ENCODE data around the gene TADA2B. TPM values are rescaled to one million over a fixed set of nuclear protein-coding genes. Genes with fewer than 3 reads are reported as not detected.

The TADA2B gene
- total and polyA plus RNA-seq, 2 donors (not counting 1 experiment from before 2014, with no cell fraction given) = 13.6 to 38.5 TPM

DNA sequence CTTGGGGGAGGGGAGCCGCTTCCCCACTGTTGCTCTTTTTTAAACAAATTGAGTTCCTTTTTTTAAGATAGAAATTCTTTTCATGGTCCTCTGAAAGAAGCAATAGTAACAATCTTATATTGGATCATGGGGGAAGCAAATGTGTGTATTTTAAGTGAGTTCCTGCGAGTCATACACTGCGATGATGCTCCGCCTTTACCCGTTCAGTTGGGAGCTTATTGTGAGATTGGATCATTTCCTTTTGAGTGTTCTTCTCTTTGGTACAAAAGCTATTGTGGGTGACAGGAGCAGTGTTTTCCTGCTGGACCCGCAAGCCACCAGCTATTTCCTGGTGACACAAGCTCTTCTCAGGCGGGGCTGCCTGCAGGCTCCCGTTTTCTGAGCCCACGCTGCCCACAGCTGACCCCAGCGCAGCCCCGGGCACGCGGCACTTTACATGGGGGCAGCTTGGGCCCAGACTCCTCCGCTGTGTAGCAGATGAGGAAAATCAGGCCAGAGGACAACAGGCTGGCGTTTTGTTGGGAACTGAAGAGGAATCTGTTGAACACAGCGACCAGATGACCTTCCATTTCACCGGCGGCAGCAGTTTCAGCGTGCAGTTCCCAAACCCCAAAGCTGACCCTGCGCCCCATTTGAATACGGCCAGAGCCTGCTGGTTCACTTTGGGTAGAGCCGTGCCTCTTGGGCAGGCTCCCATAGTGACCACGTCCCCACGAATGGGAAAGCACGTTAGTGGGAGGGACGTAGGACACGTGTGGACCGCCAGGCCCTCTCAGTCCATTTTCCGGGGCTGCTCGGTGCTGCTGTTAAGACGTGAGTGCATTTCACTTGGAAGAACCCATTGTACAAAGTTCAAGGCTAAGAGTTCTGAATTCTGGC lies 12.2 kb downstream of the TADA2B start:
- H3K4me1 Mint-ChIP-seq = peaks cover 19% of the 10 kb centered on the region
- ChIA-PET POLR2A (no interaction called here), CTCF (interaction anchor here (1.1 to 1.8 kb wide), 2 partner anchors 12 to 16 kb away, joined by 5 to 6 read pairs; partner anchors contain the start of gene TADA2B)
- no peak overlapping the region for H3K9ac ChIP-seq (ENCODE audit: low read length)
- ATAC-seq (ENCODE audit: low read depth) (no peak), DNase-seq (no peak)
- no peaks in the 10 kb centered on the region for H3K9me3 ChIP-seq (ENCODE audit: control extremely low read depth in 1 of 3, control insufficient read depth in 2 of 3, insufficient read depth in 1 of 3, low read length in 2 of 3)
- peaks cover 58% of the 10 kb centered on the region for H3K79me2 ChIP-seq (ENCODE audit: control insufficient read depth, insufficient read depth, low read length)
- no peak overlapping the region for H3K27ac Mint-ChIP-seq
- peaks cover 1 to 60% of the 10 kb centered on the region in 2 experiments for H3K36me3 ChIP-seq (replicated peaks in 1 of 2; ENCODE audit: control extremely low read depth in 1 of 2, control insufficient read depth in 1 of 2, extremely low read depth in 1 of 2, insufficient read depth in 2 of 2, low read length in 1 of 2)
- H3K27me3 ChIP-seq (replicated peaks in 1 of 4; ENCODE audit: control extremely low read depth in 1 of 4, control insufficient read depth in 3 of 4, insufficient read depth in 4 of 4, low read length in 3 of 4) = no peaks in the 10 kb centered on the region
- no peaks in the 10 kb centered on the region for H3K9me3 Mint-ChIP-seq (ENCODE audit: insufficient read depth)
- no peak overlapping the region for H3K4me2 ChIP-seq (replicated peaks; ENCODE audit: low read depth, low read length, poor library complexity, severe bottlenecking)
- H2AFZ ChIP-seq (ENCODE audit: insufficient read depth, low read depth, low read length, poor library complexity, severe bottlenecking) = no peak overlapping the region
- H3K4me1 ChIP-seq (ENCODE audit: control insufficient read depth in 2 of 2, insufficient read depth in 2 of 2, low read length in 2 of 2) = peaks cover 0 to 13% of the 10 kb centered on the region in 2 donors
- H3K4me3 ChIP-seq (ENCODE audit: control extremely low read depth in 1 of 5, extremely low read depth in 1 of 5, insufficient read depth in 1 of 5, low read depth in 2 of 5, low read length in 4 of 5) = no peak overlapping the region
- peaks cover 80% of the 10 kb centered on the region for H4K20me1 ChIP-seq (ENCODE audit: control insufficient read depth, insufficient read depth, low read length, poor library complexity, severe bottlenecking)
- no peak overlapping the region for H3K27ac ChIP-seq (ENCODE audit: low read length in 2 of 2)
- intact Hi-C loops (cut with micrococcal nuclease) = no loop called here
- no peaks in the 10 kb centered on the region for H3K27me3 Mint-ChIP-seq
- no peak overlapping the region for H3K4me3 Mint-ChIP-seq
- 95% methylated on average over 30 of the region's 31 CpGs for WGBS (ENCODE audit: insufficient coverage)
- TF ChIP-seq, protein P1, sequence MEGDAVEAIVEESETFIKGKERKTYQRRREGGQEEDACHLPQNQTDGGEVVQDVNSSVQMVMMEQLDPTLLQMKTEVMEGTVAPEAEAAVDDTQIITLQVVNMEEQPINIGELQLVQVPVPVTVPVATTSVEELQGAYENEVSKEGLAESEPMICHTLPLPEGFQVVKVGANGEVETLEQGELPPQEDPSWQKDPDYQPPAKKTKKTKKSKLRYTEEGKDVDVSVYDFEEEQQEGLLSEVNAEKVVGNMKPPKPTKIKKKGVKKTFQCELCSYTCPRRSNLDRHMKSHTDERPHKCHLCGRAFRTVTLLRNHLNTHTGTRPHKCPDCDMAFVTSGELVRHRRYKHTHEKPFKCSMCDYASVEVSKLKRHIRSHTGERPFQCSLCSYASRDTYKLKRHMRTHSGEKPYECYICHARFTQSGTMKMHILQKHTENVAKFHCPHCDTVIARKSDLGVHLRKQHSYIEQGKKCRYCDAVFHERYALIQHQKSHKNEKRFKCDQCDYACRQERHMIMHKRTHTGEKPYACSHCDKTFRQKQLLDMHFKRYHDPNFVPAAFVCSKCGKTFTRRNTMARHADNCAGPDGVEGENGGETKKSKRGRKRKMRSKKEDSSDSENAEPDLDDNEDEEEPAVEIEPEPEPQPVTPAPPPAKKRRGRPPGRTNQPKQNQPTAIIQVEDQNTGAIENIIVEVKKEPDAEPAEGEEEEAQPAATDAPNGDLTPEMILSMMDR (IDR thresholded peaks at IDR 0.05) = no peak
- TF ChIP-seq EZH2 (IDR thresholded peaks at IDR 0.05; ENCODE audit: borderline replicate concordance, insufficient read depth, low read depth, low read length, poor library complexity, severe bottlenecking) = no peak

DNA sequence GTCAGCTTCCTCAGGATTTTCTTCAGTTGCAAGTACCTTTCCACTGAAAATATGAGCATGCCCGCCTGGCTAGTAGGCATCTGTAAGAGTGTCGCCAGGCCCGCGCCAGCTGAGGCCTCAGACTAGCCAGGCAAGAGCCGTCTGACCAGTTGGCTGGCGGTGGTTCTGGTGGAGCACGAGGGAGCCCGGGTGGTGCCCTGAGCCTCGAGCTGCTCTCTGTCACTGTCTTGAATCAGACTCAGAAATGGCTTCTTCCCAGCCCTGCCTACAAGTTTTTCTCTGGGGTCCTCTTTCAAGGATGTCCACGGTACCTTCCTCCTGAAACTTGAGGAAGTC lies 12.8 kb downstream of the TADA2B start:
- ChIA-PET POLR2A (no interaction called here), CTCF (interaction anchor here (1.8 to 3.3 kb wide), 2 partner anchors 12 to 15 kb away, joined by 5 to 10 read pairs; partner anchors contain the start of gene TADA2B)
- H3K27ac ChIP-seq (ENCODE audit: low read length in 2 of 2) = no peak overlapping the region
- DNase-seq (no peak), ATAC-seq (ENCODE audit: low read depth) (no peak)
- TF ChIP-seq EZH2 (IDR thresholded peaks at IDR 0.05; ENCODE audit: borderline replicate concordance, insufficient read depth, low read depth, low read length, poor library complexity, severe bottlenecking) = no peak
- TF ChIP-seq, protein P1 (IDR thresholded peaks at IDR 0.05) = no peak
- Mint-ChIP-seq H3K27me3 (no peaks in the 10 kb centered on the region), H3K4me3 (no peak overlapping the region), H3K27ac (no peak overlapping the region), H3K9me3 (ENCODE audit: insufficient read depth) (no peaks in the 10 kb centered on the region), H3K4me1 (peaks cover 19% of the 10 kb centered on the region)
- H3K9me3 ChIP-seq (ENCODE audit: control extremely low read depth in 1 of 3, control insufficient read depth in 2 of 3, insufficient read depth in 1 of 3, low read length in 2 of 3) = no peaks in the 10 kb centered on the region
- H3K27me3 ChIP-seq (replicated peaks in 1 of 4; ENCODE audit: control extremely low read depth in 1 of 4, control insufficient read depth in 3 of 4, insufficient read depth in 4 of 4, low read length in 3 of 4) = no peaks in the 10 kb centered on the region
- intact Hi-C loops (cut with micrococcal nuclease) = no loop called here
- no peak overlapping the region for H3K9ac ChIP-seq (ENCODE audit: low read length)
- H3K4me3 ChIP-seq (ENCODE audit: control extremely low read depth in 1 of 5, extremely low read depth in 1 of 5, insufficient read depth in 1 of 5, low read depth in 2 of 5, low read length in 4 of 5) = no peak overlapping the region
- 99% methylated on average over 10 of the region's 10 CpGs for WGBS (ENCODE audit: insufficient coverage)
- H2AFZ ChIP-seq (ENCODE audit: insufficient read depth, low read depth, low read length, poor library complexity, severe bottlenecking) = no peak overlapping the region
- peaks cover 1 to 63% of the 10 kb centered on the region in 2 experiments for H3K36me3 ChIP-seq (replicated peaks in 1 of 2; ENCODE audit: control extremely low read depth in 1 of 2, control insufficient read depth in 1 of 2, extremely low read depth in 1 of 2, insufficient read depth in 2 of 2, low read length in 1 of 2)
- peaks cover 80% of the 10 kb centered on the region for H4K20me1 ChIP-seq (ENCODE audit: control insufficient read depth, insufficient read depth, low read length, poor library complexity, severe bottlenecking)
- H3K4me1 ChIP-seq (ENCODE audit: control insufficient read depth in 2 of 2, insufficient read depth in 2 of 2, low read length in 2 of 2) = peaks cover 0 to 13% of the 10 kb centered on the region in 2 donors
- H3K4me2 ChIP-seq (replicated peaks; ENCODE audit: low read depth, low read length, poor library complexity, severe bottlenecking) = no peak overlapping the region
- peaks cover 52% of the 10 kb centered on the region for H3K79me2 ChIP-seq (ENCODE audit: control insufficient read depth, insufficient read depth, low read length)

All from B cell (primary cell).